ENCODE data around the gene NUP214.
A peak's percentile ranks its signal among the peaks of the same experiment; 100 is the strongest.
"Not testable (repeated sequence)": the region's sequence is repeated elsewhere in the genome, so short reads cannot be mapped to it uniquely, and the experiment has no call there.

The NUP214 gene

GRCh38 chr9:131197160-131197911, 72.0 kb downstream of the NUP214 start:
- DNase-seq, result no peak

GRCh38 chr9:131198041-131198715, 72.8 kb downstream of the NUP214 start:
- no peak for DNase-seq

- no peak for DNase-seq
These were observed 76.5 kb downstream of the NUP214 start for GRCh38 chr9:131201856-131202255.

GRCh38 chr9:131203431-131204218, 78.2 kb downstream of the NUP214 start:
- no peak for DNase-seq

GRCh38 chr9:131204285-131204684, 78.9 kb downstream of the NUP214 start:
- no peak for DNase-seq

- no peak for DNase-seq
These were observed 81.1 kb downstream of the NUP214 start for GRCh38 chr9:131206495-131206894.

GRCh38 chr9:131211920-131212319, 86.5 kb downstream of the NUP214 start:
- DNase-seq, result not testable (repeated sequence)

GRCh38 chr9:131214286-131214856, 89.0 kb downstream of the NUP214 start:
- no peak for DNase-seq

- no peak for DNase-seq
These were observed 89.5 kb downstream of the NUP214 start for GRCh38 chr9:131214876-131215275.

GRCh38 chr9:131216806-131217205, 91.4 kb downstream of the NUP214 start:
- no peak for DNase-seq

GRCh38 chr9:131217331-131218031, 92.1 kb downstream of the NUP214 start:
- no peak for DNase-seq

GRCh38 chr9:131218370-131218769, 93.0 kb downstream of the NUP214 start:
- DNase-seq, result no peak

- DNase-seq, result no peak
These were observed 95.1 kb downstream of the NUP214 start for GRCh38 chr9:131220485-131220884.

GRCh38 chr9:131222460-131222859, 97.1 kb downstream of the NUP214 start:
- no peak for DNase-seq

- no peak for DNase-seq
These were observed 100.8 kb downstream of the NUP214 start for GRCh38 chr9:131226226-131226625.

GRCh38 chr9:131227112-131227958, 101.9 kb downstream of the NUP214 start:
- no peak for DNase-seq

GRCh38 chr9:131227959-131228460, 102.6 kb downstream of the NUP214 start:
- DNase-seq, result no peak

GRCh38 chr9:131228988-131229387, 103.6 kb downstream of the NUP214 start:
- DNase-seq, result peak; percentile 74

GRCh38 chr9:131233556-131233955, 108.2 kb downstream of the NUP214 start:
- DNase-seq, result no peak

- no peak for DNase-seq
These were observed 108.6 kb downstream of the NUP214 start for GRCh38 chr9:131233995-131234394.

- DNase-seq, result no peak
These were observed 109.6 kb downstream of the NUP214 start for GRCh38 chr9:131234799-131235479.
